ENCODE data around the gene CHN2. TPM values are rescaled to one million over a fixed set of nuclear protein-coding genes. Genes with fewer than 3 reads are reported as not detected.

The CHN2 gene
- total RNA-seq, 1 donor from 2014 or later, result 6.6 TPM

DNA sequence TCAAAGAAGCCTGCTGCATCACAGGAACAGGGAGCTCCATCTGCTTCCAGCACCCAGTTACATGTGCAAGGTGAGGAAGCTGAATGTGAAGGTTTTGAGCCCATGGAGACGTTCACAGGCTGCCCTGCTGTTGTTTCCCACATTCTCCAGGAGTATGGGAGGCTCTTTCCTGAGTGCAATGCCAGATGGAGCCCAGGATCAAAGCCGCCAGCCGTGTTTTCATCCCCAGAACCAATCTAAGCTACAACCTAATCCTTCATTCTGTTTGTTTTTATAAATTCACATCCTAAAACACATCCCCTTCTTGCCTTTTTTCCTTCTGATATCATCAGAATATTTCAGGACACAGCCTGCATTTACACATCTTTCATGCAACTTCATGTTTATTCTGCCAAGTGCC, 270.2 kb downstream of the CHN2 start:
- DNase-seq (ENCODE audit: low spot score), result no peak
- Histone ChIP-seq H4K20me1 (ENCODE audit: low read depth) (no peaks in the 10 kb centered on the region), H3K36me3 (no peaks in the 10 kb centered on the region), H3K27me3 (peaks cover 19% of the 10 kb centered on the region), H3K4me3 (no peak overlapping the region), H3K27ac (no peak overlapping the region), H3K9ac (no peak overlapping the region), H3K4me2 (no peak overlapping the region), H3K79me2 (ENCODE audit: low read depth) (no peaks in the 10 kb centered on the region), H3K4me1 (no peaks in the 10 kb centered on the region), H3F3A (ENCODE audit: low read depth) (no peaks in the 10 kb centered on the region), H2AFZ (replicated peaks) (no peak overlapping the region), H3K9me3 (ENCODE audit: low read depth) (no peaks in the 10 kb centered on the region)
- Mint-ChIP-seq H3K27ac (no peak overlapping the region), H3K9me3 (peaks cover 2% of the 10 kb centered on the region), H3K4me1 (peaks cover under 1% of the 10 kb centered on the region), H3K27me3 (ENCODE audit: insufficient read depth, low read depth) (peaks cover 2% of the 10 kb centered on the region), H3K4me3 (no peak overlapping the region), H3K36me3 (no peaks in the 10 kb centered on the region)
- TF ChIP-seq, protein P1, sequence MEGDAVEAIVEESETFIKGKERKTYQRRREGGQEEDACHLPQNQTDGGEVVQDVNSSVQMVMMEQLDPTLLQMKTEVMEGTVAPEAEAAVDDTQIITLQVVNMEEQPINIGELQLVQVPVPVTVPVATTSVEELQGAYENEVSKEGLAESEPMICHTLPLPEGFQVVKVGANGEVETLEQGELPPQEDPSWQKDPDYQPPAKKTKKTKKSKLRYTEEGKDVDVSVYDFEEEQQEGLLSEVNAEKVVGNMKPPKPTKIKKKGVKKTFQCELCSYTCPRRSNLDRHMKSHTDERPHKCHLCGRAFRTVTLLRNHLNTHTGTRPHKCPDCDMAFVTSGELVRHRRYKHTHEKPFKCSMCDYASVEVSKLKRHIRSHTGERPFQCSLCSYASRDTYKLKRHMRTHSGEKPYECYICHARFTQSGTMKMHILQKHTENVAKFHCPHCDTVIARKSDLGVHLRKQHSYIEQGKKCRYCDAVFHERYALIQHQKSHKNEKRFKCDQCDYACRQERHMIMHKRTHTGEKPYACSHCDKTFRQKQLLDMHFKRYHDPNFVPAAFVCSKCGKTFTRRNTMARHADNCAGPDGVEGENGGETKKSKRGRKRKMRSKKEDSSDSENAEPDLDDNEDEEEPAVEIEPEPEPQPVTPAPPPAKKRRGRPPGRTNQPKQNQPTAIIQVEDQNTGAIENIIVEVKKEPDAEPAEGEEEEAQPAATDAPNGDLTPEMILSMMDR (IDR thresholded peaks at IDR 0.05), result no peak
- TF ChIP-seq EZH2 (IDR thresholded peaks at IDR 0.05) (no peak), EZH2phosphoT487 (IDR thresholded peaks at IDR 0.05) (no peak)

DNA sequence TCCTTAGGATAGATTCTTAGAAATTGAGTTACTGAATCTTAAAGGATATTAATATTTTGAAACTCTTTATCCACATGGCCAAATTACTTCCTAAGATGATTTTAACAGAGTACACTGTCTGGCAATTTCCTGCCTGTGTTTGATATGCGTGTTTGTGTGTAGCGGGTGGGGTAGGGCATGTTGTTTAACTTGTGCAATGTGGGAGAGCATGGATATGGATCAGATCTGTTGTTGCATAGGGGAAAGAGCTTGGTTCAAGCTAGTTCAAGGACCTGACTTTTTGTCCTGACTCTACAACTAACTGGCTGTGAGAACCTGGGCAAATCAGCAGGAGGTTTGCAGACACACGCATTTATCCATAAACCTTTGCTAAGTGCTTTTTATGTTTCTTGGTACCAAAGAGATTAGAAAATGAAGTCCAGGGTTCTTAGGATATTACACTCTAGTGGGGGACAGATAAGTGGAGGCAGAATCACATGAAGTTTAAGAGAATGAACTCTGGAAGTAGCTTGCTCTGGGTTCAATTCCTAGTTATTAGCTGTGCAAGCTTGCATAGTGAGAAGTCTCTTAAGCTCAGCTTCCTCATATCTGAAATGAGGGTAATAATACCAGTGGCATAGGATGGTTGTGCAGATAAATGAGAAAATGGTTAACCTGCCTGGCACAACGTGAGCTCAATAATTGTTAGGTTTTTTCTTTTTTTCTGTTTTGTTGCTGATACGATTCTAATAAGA, 272.8 kb downstream of the CHN2 start:
- no peak overlapping the region for H3K4me3 ChIP-seq
- TF ChIP-seq, protein P1 (IDR thresholded peaks at IDR 0.05), result no peak
- TF ChIP-seq EZH2phosphoT487 (IDR thresholded peaks at IDR 0.05) (no peak), EZH2 (IDR thresholded peaks at IDR 0.05) (no peak)

DNA sequence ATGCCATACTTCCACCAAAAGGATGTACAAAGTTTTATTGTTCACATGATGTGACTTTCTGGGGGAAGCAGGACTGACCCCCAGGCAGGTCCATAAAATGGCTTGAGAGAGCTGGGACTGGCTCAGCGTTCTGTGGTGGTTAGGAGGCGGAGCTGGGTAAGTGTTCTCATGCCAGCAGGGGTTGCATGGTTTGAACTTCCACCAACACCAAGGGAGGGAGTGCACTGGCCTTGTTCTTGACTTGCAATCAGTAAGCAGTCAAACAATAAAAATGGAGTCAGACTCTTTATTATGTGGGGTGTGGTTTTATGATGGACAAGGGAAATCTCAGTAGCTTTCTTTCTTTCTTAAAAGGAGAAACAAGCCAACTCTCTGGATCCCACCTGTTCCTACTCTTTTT, 273.6 kb downstream of the CHN2 start:
- H3K9me3 ChIP-seq (ENCODE audit: low read depth), result no peaks in the 10 kb centered on the region
- no peak overlapping the region for H3K27ac ChIP-seq
- no peaks in the 10 kb centered on the region for H3K36me3 ChIP-seq
- DNase-seq (ENCODE audit: low spot score), result no peak
- H4K20me1 ChIP-seq (ENCODE audit: low read depth), result no peaks in the 10 kb centered on the region
- Mint-ChIP-seq H3K4me3 (no peak overlapping the region), H3K27ac (no peak overlapping the region), H3K9me3 (no peaks in the 10 kb centered on the region), H3K36me3 (no peaks in the 10 kb centered on the region), H3K27me3 (ENCODE audit: insufficient read depth, low read depth) (no peaks in the 10 kb centered on the region), H3K4me1 (peaks cover 4% of the 10 kb centered on the region)
- H3K4me1 ChIP-seq, result no peaks in the 10 kb centered on the region
- H3K4me3 ChIP-seq, result no peak overlapping the region
- H3F3A ChIP-seq (ENCODE audit: low read depth), result no peaks in the 10 kb centered on the region
- no peak overlapping the region for H3K4me2 ChIP-seq
- H3K27me3 ChIP-seq, result no peaks in the 10 kb centered on the region
- no peaks in the 10 kb centered on the region for H3K79me2 ChIP-seq (ENCODE audit: low read depth)
- TF ChIP-seq, protein P1 (IDR thresholded peaks at IDR 0.05), result no peak
- TF ChIP-seq EZH2 (IDR thresholded peaks at IDR 0.05) (no peak), EZH2phosphoT487 (IDR thresholded peaks at IDR 0.05) (no peak)
- H2AFZ ChIP-seq (replicated peaks), result no peak overlapping the region
- H3K9ac ChIP-seq, result no peak overlapping the region

More for the DNA sequence above, 272.8 kb downstream of the CHN2 start:
- H3K36me3 ChIP-seq, result no peaks in the 10 kb centered on the region
- H3K27ac ChIP-seq, result no peak overlapping the region
- H2AFZ ChIP-seq (replicated peaks), result no peak overlapping the region
- Mint-ChIP-seq H3K9me3 (no peaks in the 10 kb centered on the region), H3K4me3 (no peak overlapping the region), H3K4me1 (no peaks in the 10 kb centered on the region), H3K36me3 (no peaks in the 10 kb centered on the region), H3K27me3 (ENCODE audit: insufficient read depth, low read depth) (no peaks in the 10 kb centered on the region), H3K27ac (no peak overlapping the region)
- no peaks in the 10 kb centered on the region for H3F3A ChIP-seq (ENCODE audit: low read depth)
- H3K4me2 ChIP-seq, result no peak overlapping the region
- H4K20me1 ChIP-seq (ENCODE audit: low read depth), result no peaks in the 10 kb centered on the region
- H3K9me3 ChIP-seq (ENCODE audit: low read depth), result no peaks in the 10 kb centered on the region
- DNase-seq (ENCODE audit: low spot score), result no peak
- H3K4me1 ChIP-seq, result no peaks in the 10 kb centered on the region
- H3K79me2 ChIP-seq (ENCODE audit: low read depth), result no peaks in the 10 kb centered on the region
- no peak overlapping the region for H3K9ac ChIP-seq
- no peaks in the 10 kb centered on the region for H3K27me3 ChIP-seq
